Stomach smooth muscle (tissue), 2 donors: ENCODE measurements around the gene CCSER2.
"Not testable (repeated sequence)": the region's sequence is repeated elsewhere in the genome, so short reads cannot be mapped to it uniquely, and the experiment has no call there.

Source experiments
- H3K27ac ChIP-seq: one replicate; pipeline ENCODE4 v1.7.0; 2013; ENCODE audit warnings: mild to moderate bottlenecking, low read length, inconsistent platforms
- H3K27me3 ChIP-seq, 2 donors: one replicate each; pipeline ENCODE4 v1.7.0; 2013; ENCODE audit warnings: low read length in 2 of 2; ENCODE audit not compliant: insufficient read depth in 2 of 2, control insufficient read depth in 1 of 2
- H3K36me3 ChIP-seq, 2 donors: one replicate each; pipeline ENCODE4 v1.7.0; 2013; ENCODE audit warnings: low read length in 2 of 2; ENCODE audit not compliant: control insufficient read depth in 2 of 2, insufficient read depth in 2 of 2
- H3K4me1 ChIP-seq: one replicate; pipeline ENCODE4 v1.7.0; 2013; ENCODE audit warnings: low read length; ENCODE audit not compliant: control insufficient read depth, insufficient read depth
- H3K4me3 ChIP-seq, 2 donors: one replicate each; pipeline ENCODE4 v1.7.0; 2013; ENCODE audit warnings: low read length in 2 of 2
- H3K9ac ChIP-seq, 2 donors: one replicate each; pipeline ENCODE4 v1.7.0; 2013; ENCODE audit warnings: low read length in 2 of 2, mild to moderate bottlenecking in 1 of 2
- H3K9me3 ChIP-seq, 2 donors: one replicate each; pipeline ENCODE4 v1.7.0; 2013; ENCODE audit warnings: low read length in 2 of 2; ENCODE audit not compliant: control insufficient read depth in 2 of 2
- donor health status: healthy.
- donor health status: Pancreatic carcinoma.

Gene CCSER2

DNA sequence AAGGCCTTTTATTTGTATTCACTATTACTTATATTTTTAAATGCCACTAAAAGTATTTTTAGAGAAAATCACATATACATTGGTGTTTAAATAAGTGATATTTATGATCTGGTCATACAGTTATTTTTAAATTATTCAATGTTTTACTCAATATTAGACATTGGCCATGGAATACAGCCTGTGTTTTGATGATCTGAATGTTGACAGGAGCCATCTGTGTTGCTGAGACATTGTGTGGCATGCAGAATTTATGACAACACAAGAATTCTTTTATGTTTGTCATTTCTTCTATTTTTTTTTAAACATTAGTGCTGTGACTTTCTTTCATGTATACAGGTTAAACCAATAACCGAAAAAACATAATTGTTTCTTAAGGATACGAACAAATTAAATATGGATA, 156.2 kb downstream of the CCSER2 start:
- no peaks in the 10 kb centered on the region for H3K27me3 ChIP-seq
- H3K9me3 ChIP-seq, result no peaks in the 10 kb centered on the region
- H3K4me1 ChIP-seq, result no peaks in the 10 kb centered on the region
- no peaks in the 10 kb centered on the region for H3K36me3 ChIP-seq
- H3K9ac ChIP-seq, result no peak overlapping the region
- no peak overlapping the region for H3K4me3 ChIP-seq
- H3K27ac ChIP-seq, result no peak overlapping the region

DNA sequence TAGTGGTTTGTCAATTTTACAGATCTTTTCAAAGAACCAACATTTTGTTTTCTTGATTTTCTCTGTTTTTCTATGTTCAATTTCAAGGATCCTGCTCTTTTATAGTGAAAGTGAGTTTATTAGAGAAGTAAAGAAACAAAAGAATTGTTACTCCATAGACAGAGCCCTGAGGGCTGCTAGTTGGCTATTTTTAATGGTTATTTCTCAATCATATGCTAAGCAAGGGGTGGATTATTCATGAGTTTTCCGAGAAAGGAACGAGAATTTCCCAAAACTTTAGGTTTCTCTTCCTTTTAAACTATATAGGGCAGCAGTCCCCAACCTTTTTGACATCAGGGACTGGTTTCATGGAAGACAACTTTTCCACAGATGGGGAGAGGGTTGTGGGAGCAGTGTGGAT, 165.0 kb downstream of the CCSER2 start:
- no peaks in the 10 kb centered on the region for H3K36me3 ChIP-seq
- H3K9ac ChIP-seq, result no peak overlapping the region
- no peaks in the 10 kb centered on the region for H3K9me3 ChIP-seq
- H3K4me3 ChIP-seq, result no peak overlapping the region
- no peak overlapping the region for H3K27ac ChIP-seq
- H3K27me3 ChIP-seq, result no peaks in the 10 kb centered on the region
- no peaks in the 10 kb centered on the region for H3K4me1 ChIP-seq

DNA sequence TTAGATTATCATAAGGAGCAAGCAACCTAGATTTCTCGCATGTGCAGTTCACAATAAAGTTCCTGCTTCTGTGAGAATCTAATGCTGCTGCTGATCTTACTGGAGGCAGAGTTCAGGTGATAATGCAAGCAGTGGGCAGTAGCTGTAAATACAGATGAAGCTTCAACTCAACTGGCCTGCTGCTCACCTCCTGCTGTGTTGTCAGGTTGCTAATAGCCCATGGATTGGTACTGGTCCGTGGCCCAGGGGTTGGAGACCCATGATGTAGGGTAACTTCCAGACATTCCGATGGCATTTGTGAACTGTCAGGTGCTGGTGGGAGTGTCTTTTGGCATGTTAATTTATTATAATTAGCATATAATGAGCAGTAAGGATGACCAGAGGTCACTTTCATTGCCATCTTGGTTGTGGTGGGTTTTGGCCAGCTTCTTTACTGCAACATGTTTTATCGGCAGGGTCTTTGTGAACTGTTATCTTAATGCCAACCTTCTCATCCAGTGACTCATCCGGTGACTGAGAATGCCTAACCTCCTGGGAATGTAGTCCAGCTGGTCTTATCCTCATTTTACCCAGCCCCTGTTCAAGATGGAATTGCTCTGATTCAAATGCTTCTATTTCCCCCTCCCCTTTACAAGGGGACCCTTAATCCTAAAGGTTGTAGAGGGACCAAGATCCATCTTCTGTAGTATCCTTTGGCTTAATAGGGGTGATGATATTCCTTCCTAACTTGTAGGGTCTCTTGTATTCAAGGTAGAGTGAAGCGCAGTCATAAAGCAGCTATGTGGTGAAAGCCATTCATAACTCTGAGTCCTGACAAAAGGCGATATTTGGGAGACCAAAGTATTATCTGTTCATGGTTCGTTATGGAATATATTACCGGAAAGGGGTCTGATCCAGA, 165.8 kb downstream of the CCSER2 start:
- no peaks in the 10 kb centered on the region for H3K9me3 ChIP-seq
- no peak overlapping the region for H3K4me3 ChIP-seq
- H3K4me1 ChIP-seq, result no peaks in the 10 kb centered on the region
- no peak overlapping the region for H3K27ac ChIP-seq
- H3K9ac ChIP-seq, result no peak overlapping the region
- H3K27me3 ChIP-seq, result no peaks in the 10 kb centered on the region
- no peaks in the 10 kb centered on the region for H3K36me3 ChIP-seq

DNA sequence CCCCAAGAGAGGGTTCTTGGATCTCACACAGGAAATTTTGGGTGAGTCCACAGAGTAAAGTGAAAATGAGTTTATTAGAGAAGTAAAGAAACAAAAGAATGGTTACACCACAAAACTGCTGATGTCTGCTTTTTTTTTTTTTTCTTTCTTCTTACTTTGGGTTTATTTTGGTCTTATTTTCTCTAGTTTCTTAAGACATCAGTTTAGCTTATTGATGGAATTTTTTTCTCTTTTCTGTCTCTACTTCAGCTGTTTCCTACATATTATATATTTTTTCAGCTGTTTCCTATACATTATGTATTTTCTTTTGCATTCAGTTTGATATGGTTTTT, 166.4 kb downstream of the CCSER2 start:
- Histone ChIP-seq H3K27ac (no peak overlapping the region), H3K27me3 (no peaks in the 10 kb centered on the region), H3K9ac (no peak overlapping the region), H3K9me3 (no peaks in the 10 kb centered on the region), H3K36me3 (no peaks in the 10 kb centered on the region), H3K4me3 (no peak overlapping the region), H3K4me1 (no peaks in the 10 kb centered on the region)

DNA sequence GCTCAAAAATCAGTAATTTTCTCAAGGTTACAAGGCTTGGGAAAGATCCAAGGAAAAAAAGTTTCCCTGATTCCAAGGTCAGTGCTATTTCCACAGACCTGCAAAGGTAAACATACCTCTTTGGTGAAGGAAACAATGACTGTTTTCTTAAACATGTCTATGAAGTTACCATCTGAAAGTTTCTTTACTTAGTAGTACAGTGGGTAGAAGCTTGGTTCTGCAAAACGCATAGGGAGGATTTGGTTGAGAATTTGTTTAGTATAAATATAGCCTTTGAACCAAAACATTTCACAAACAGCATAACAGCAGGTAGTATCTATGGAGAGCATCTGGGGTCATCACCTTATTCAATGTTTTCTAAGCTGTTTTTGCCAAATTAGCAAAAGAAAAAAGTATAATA, 169.6 kb downstream of the CCSER2 start:
- Histone ChIP-seq H3K4me1 (no peaks in the 10 kb centered on the region), H3K9me3 (no peaks in the 10 kb centered on the region), H3K4me3 (no peak overlapping the region), H3K9ac (no peak overlapping the region), H3K36me3 (no peaks in the 10 kb centered on the region), H3K27me3 (no peaks in the 10 kb centered on the region), H3K27ac (no peak overlapping the region)

DNA sequence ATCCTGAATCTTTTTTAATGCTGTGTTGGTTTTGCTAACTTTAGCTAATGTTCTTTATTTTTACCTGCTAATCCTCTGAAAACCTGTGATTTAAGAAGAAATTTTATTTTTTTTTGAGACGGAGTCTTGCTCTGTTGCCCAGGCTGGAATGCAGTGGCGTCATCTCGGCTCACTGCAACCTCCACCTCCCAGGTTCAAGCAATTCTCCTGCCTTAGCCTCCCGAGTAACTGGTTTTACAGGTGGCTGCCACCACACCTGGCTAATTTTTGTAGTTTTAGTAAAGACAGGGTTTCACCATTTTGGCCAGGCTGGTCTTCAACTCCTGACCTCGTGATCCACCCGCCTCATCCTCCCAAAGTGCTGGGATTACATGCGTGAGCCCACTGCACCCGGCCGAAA, 170.7 kb downstream of the CCSER2 start:
- not testable (repeated sequence) for H3K9me3 ChIP-seq, H3K27ac ChIP-seq, H3K4me3 ChIP-seq, H3K36me3 ChIP-seq, H3K27me3 ChIP-seq, H3K9ac ChIP-seq, H3K4me1 ChIP-seq

DNA sequence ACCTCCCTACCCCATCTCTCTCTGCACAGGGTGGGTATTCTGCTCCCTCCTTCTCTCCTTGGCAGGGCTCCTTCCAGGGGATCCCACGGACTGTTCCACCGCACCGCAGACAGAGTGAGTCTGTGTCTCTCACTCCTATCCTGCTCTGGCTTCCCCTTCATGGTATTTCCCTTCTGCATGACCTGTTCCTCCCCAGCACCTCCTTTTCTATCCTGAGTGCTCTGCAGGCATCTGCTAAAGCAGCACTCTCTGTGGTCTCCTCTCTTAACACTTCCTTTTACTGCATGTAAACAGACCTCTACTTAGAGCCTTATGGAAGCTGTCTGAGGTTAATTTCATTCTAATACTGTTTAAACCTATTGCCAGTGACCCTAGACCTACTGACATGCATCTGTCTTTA, 171.5 kb downstream of the CCSER2 start:
- Histone ChIP-seq H3K36me3 (no peaks in the 10 kb centered on the region), H3K27me3 (no peaks in the 10 kb centered on the region), H3K4me3 (no peak overlapping the region), H3K27ac (no peak overlapping the region), H3K9ac (no peak overlapping the region), H3K9me3 (no peaks in the 10 kb centered on the region), H3K4me1 (no peaks in the 10 kb centered on the region)

DNA sequence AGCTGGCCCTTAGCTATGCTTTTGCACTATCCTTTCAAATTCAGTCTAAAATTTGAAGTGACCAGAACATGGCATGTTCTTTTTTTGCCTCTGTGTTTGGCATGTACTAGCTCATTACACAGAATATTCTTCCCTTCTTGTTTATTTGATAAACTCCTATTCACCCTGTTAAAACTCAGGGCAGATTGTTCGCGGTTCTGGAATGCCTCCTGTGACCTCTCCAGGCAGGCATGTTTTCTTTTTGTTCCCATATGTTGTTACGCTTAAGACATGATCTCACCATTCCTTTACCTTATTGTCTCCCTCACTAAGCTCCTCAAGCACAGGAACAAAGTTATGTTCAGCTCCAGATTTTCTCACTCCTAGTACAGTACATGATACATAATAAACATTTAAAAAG, 181.7 kb downstream of the CCSER2 start:
- H3K36me3 ChIP-seq, result peaks cover 12 to 13% of the 10 kb centered on the region in 2 donors
- H3K4me3 ChIP-seq, result no peak overlapping the region
- no peaks in the 10 kb centered on the region for H3K4me1 ChIP-seq
- no peaks in the 10 kb centered on the region for H3K27me3 ChIP-seq
- no peaks in the 10 kb centered on the region for H3K9me3 ChIP-seq
- no peak overlapping the region for H3K9ac ChIP-seq
- H3K27ac ChIP-seq, result no peak overlapping the region

DNA sequence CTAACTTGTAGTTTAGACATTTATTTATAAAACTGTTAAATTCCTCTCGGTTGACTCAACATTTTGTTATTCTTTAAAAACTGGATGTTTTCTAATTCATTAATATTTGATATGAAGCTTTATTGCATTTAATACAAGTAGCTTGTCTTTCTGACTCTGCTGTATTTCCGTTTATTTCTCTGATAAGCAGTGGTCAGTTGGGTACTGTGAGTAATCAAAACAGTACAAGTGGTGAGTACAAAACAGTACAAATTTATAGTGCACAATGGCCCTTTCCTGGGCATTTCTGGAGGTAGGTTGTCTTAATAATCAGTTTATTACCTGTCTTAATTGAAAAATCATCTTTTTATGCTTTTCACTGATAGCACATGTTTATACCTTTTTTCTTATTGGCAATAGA, 182.7 kb downstream of the CCSER2 start:
- Histone ChIP-seq H3K4me3 (no peak overlapping the region), H3K27ac (no peak overlapping the region), H3K9me3 (no peaks in the 10 kb centered on the region), H3K27me3 (no peaks in the 10 kb centered on the region), H3K4me1 (no peaks in the 10 kb centered on the region), H3K36me3 (peaks cover 12 to 13% of the 10 kb centered on the region in 2 donors), H3K9ac (no peak overlapping the region)

DNA sequence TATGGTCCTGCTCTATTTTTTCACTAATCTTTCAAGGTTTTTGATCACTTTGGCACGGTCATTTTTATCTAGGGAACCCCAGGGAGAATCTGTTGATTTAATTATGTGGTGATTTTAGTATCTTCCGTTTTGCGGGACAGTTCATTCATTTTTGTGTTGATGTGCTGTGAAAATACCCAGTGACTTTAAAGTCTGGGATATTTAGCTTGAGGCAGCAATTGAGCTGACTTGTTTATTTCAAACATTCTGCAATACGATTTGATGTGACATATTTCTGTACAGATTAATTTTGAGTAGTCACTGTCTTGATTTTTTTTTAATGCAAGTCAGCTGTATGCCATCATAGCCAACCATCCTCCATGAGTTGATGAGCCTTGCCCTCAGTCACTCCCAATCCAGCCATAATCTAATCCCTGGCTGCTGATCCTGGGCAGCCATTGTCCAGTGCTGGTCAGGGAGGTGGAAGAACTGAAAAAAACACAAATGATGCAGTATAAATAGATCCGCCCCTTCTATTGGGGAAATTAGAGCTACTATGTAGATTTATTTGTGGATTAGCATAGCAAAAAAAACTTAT, 183.4 kb downstream of the CCSER2 start:
- Histone ChIP-seq H3K9me3 (no peaks in the 10 kb centered on the region), H3K27me3 (no peaks in the 10 kb centered on the region), H3K27ac (no peak overlapping the region), H3K4me3 (no peak overlapping the region), H3K4me1 (no peaks in the 10 kb centered on the region), H3K36me3 (peaks cover 12 to 13% of the 10 kb centered on the region in 2 donors), H3K9ac (no peak overlapping the region)

DNA sequence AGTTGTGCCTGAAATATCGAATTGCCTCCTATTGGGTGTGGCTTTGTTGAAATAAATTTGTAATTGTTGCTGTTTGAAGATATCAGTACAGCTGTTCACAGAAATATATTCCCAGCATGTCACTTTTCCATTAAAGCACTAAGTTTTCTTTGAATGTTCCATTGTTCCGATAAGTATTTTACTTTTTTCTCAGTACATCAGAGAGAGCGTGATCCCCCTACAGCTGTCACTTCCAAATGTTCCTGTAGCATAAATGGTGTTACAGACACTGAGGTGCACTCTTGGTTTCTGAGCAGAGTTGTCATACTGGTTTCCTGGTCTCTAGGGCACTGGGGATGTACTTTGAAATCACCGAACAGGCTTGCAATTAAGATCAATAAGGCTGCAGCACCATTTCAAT, 189.2 kb downstream of the CCSER2 start:
- Histone ChIP-seq H3K36me3 (peaks cover 12 to 13% of the 10 kb centered on the region in 2 donors), H3K27me3 (no peaks in the 10 kb centered on the region), H3K27ac (no peak overlapping the region), H3K9ac (no peak overlapping the region), H3K9me3 (no peaks in the 10 kb centered on the region), H3K4me3 (no peak overlapping the region), H3K4me1 (no peaks in the 10 kb centered on the region)
